NB4 (cell line): Measurements from ENCODE around the gene ESR2.

ENCODE experiments used
- DNase-seq: peaks from one replicate; pipeline ENCODE4 v3.0.0; 2010; ENCODE audit warnings: low read depth
- H3K4me3 ChIP-seq: one replicate; pipeline ENCODE4 v1.5.1; 2011; ENCODE audit warnings: mild to moderate bottlenecking, low read depth, low read length, moderate library complexity
- MYC ChIP-seq: IDR thresholded peaks from 2 replicates; pipeline ENCODE4 v1.6.1; 2011; ENCODE audit warnings: low read depth, low read length
- POLR2A ChIP-seq: IDR thresholded peaks from 2 replicates; pipeline ENCODE4 v1.6.1; 2011; ENCODE audit warnings: mild to moderate bottlenecking; ENCODE audit not compliant: insufficient read length; ENCODE audit errors: extremely low read depth
- TF ChIP-seq, protein P1 (sequence below): IDR thresholded peaks from 2 replicates; pipeline ENCODE4 v1.6.1; 2011; ENCODE audit warnings: low read depth, low read length
- TF ChIP-seq, protein P2 (sequence below): IDR thresholded peaks from one replicate; pipeline ENCODE4 v1.5.1; 2012; ENCODE audit warnings: low read depth, low read length

ESR2 gene

DNA sequence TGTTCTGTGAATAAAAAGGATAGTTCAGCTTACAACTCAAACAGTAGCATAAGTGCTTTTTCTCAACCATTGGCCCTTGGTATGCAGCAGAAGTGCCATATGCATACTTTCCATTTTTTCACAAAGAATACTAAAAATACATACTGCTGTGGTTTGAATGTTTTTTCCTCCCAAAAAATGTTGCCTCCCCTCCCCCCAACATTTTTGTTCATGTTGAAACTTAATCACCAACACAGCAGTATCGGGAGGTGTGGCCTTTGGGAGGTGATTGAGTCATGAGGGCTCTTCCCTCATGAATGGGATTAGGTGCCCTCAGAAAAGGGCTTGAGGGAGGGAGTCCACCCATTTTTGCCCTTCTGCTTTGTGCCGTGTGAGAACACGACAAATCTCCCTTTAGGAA, 198.6 kb downstream of the ESR2 start:
- TF ChIP-seq, protein P1, sequence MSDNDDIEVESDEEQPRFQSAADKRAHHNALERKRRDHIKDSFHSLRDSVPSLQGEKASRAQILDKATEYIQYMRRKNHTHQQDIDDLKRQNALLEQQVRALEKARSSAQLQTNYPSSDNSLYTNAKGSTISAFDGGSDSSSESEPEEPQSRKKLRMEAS, result no peak
- TF ChIP-seq, protein P2, sequence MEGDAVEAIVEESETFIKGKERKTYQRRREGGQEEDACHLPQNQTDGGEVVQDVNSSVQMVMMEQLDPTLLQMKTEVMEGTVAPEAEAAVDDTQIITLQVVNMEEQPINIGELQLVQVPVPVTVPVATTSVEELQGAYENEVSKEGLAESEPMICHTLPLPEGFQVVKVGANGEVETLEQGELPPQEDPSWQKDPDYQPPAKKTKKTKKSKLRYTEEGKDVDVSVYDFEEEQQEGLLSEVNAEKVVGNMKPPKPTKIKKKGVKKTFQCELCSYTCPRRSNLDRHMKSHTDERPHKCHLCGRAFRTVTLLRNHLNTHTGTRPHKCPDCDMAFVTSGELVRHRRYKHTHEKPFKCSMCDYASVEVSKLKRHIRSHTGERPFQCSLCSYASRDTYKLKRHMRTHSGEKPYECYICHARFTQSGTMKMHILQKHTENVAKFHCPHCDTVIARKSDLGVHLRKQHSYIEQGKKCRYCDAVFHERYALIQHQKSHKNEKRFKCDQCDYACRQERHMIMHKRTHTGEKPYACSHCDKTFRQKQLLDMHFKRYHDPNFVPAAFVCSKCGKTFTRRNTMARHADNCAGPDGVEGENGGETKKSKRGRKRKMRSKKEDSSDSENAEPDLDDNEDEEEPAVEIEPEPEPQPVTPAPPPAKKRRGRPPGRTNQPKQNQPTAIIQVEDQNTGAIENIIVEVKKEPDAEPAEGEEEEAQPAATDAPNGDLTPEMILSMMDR, result no peak
- TF ChIP-seq POLR2A (no peak), MYC (no peak)
- H3K4me3 ChIP-seq, result no peak overlapping the region
- no peak for DNase-seq

DNA sequence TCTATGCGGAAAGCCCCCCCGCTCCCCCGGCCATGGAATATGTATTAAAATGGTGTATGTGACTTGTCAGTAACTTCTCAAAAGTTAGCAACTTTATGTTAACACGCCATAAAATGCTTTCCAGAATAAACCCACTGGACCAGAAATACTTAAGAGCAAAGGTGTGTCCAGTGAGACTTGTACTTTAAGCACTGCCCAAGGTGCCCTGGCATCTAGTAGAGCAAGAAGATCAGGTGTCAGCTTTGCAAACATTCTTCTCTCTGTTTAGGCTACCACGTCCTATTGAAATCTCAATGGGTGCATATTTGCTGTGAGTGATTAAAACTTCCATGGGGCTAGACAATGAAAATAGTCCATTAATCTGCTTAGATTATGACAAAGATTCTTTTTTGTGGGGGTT, 201.2 kb downstream of the ESR2 start:
- H3K4me3 ChIP-seq, result no peak overlapping the region
- TF ChIP-seq MYC (no peak), POLR2A (no peak)
- TF ChIP-seq, protein P2, result no peak
- TF ChIP-seq, protein P1, result no peak

GRCh38 chr14:64092338-64092737, 201.8 kb downstream of the ESR2 start:
- TF ChIP-seq, protein P2, result no peak
- TF ChIP-seq MYC, result no peak
- TF ChIP-seq POLR2A, result no peak
- TF ChIP-seq, protein P1, result no peak
- no peak for DNase-seq
- H3K4me3 ChIP-seq, result no peak overlapping the region

More for the DNA sequence above, 201.2 kb downstream of the ESR2 start:
- DNase-seq, result no peak

- TF ChIP-seq POLR2A (no peak), MYC (no peak)
- TF ChIP-seq, protein P1, result no peak
- TF ChIP-seq, protein P2, result no peak
- H3K4me3 ChIP-seq, result no peak overlapping the region
- DNase-seq, result no peak
These were observed 203.0 kb downstream of the ESR2 start for GRCh38 chr14:64091217-64091616.

DNA sequence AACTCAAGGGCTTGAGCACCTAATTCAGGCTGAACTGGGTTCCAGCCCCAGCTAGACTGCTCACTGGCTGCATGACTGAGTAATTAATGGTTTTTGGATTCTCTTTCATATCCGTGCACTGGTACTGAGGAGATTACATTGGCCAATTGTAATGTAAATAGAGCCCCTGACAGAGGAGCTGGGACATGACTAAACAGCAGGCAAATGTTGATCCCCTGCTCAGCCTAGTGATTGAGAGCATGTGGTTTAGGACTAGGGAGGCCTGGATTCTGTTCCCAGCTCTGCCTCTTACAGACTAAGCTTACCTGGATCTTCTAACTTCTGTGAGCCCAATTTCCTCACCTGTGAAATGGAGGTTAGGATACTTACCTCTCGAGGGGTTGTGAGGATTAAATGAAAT, 204.3 kb downstream of the ESR2 start:
- no peak for DNase-seq
- TF ChIP-seq, protein P1, result no peak
- no peak for TF ChIP-seq POLR2A
- no peak for TF ChIP-seq MYC
- TF ChIP-seq, protein P2, result no peak
- H3K4me3 ChIP-seq, result no peak overlapping the region

GRCh38 chr14:64088647-64088964, 205.6 kb downstream of the ESR2 start:
- no peak overlapping the region for H3K4me3 ChIP-seq
- TF ChIP-seq MYC (no peak), POLR2A (no peak)
- TF ChIP-seq, protein P1, result no peak
- TF ChIP-seq, protein P2, result no peak
- DNase-seq, result no peak
